Stimulated activated CD8-positive, alpha-beta memory T cell treated with anti-CD3 and anti-CD28 coated beads, Interleukin-15, amount 100 ng/mL, for 1 hour (primary cell): Measurements from ENCODE around the gene TWIST2.

Source experiments
- DNase-seq: peaks from one replicate; pipeline ENCODE4 v3.0.0-alpha.2; 2020; ENCODE audit warnings: low read depth

Gene TWIST2

DNA sequence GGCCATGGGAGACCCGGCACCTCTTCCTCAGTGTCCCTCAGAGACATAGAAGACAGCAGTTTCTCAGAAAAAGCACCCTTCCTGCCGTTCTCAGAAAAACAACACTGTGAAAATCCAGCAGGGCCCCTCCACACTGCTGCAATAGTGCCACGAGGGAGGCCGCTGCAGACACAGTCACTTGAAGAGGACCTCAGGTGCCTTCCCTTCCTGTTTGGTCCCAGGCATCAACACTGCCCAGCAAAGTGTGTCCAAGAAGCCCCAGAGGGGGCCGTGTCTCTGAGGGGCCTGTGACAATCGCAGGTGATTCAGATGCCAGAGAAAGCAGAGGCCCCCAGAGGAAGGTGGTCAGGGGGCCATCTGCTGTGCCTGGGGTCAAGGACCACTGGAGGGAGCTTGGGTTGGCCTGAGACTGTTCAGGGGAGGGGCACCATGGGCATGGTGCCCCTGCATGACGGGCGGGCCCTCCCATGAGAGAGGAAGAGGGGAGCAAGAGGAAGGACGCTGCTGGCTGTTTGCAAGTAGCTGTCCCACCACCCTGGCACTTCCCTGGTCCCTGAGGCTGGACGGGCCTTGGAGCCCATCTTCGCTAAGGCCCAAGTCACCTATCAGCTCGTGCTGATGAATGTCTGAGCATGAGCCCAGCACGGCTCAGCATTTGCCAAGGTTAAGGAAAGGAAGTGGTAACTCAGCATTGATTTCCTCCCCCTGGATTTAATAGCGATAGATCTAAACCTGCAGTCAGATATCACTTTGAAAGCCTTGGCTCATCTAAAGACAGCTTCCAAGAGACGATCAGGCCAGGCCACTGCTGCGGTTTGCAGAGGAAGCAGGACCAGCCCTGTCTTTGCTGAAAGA is 9.1 kb downstream of the TWIST2 start:
- DNase-seq, result no peak

GRCh38 chr2:238857959-238858358 is 10.1 kb downstream of the TWIST2 start:
- no peak for DNase-seq

DNA sequence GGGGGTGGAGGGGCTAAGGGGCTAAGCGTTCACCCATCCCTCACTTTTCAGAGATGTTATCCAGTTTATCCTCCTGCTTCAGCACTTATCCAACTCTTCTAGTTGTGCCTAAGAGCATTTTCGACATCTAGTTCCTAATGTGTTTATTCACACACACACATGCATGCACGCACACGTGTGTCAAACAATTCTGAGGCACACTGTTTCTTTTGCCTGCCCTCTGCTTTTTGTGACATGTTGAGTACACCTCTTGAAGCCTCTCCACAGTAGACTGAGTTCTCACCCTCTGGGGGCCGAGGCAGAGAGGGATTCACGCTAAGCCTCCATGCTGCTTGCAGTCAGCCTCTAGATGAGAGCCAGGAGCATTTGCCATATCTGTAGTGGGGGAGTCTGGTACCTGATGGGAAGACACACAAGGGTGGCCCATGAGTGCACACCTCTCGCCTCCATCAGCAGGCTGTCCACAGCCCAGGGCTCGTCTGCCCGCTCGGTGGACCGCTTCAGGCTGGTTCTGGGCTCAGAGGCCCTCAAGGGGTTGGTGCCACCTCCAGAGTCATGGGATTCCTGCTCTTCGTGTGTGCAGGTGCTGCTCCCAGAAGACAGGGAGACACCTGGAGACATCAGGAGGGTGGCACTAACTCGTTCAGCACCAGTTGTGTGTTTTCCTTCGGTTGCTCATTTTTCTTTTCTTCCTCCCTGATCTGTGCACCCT is 11.9 kb downstream of the TWIST2 start:
- DNase-seq, result no peak

DNA sequence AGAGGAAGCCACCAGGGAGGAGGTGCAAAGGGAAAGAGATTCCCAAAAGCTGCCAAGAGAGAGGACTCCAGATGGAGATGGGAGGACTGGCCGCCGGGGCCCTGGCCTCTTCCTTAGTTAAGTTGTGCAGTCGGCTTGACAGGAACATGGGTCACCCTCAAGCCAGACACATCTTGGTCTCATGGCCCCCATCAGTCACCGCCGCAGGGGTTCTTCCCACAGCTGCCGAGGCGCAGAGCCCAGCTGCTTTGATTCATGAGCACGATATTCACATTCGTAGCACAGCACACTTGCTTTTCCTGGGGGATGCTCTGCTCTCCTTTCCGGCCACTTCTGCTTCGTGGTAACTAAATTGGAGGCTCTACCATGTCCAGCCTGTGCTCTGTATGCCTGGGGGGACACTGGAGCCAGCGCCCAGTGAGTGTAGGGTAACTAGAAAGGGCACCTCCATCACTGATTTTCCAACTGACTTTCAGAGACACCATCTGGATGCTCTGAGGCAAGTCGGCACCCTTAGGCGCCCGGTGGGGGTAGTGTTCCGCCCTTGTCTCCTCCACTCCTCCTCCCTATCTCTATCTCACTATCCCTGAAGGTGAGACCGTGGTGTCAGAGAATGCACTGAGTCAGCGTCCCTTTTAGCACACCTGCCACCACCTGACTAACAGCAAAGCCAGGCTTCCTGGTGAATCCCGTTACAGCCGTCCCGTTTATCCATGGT is 13.3 kb downstream of the TWIST2 start:
- no peak for DNase-seq

GRCh38 chr2:238861766-238862315 is 14.0 kb downstream of the TWIST2 start:
- DNase-seq, result no peak

DNA sequence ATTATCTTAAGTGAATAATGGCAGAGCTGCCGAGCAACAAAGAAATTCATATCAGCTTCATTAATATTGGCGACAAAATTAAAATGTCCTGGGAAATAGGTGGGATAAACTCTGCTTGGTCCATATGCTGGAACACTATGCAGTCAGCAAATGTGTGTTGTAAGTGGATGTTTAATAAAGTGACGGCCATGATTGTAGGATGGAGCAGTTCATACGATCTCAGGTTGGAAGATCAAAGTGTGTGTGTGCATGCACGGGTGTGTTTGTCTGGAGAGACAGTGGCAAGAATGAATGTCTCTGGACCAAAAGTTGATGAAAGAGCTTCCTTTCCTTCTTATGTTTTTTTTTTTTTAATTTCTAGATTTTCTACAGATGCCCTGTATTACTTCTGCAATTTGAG is 14.8 kb downstream of the TWIST2 start:
- DNase-seq, result no peak

DNA sequence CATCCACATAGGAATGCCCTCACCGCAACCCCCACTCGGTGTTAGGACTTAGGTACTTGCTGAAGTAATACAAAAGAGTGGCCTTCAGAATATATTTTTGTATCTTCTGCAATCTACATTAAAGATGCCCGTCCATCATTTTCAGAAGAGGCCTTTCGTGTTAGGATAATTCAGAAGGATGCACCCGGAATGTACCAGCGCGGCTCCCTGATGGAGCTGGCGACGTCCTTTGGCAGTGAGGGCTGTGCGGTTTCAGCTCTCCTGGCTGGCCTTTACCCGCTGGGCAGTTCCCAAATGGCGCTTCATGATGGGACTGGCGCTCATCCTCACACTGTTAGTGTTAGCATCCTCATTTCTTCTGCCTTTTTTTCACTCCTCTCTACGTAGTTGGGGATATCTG is 15.3 kb downstream of the TWIST2 start:
- DNase-seq, result no peak

GRCh38 chr2:238863749-238864206 is 15.9 kb downstream of the TWIST2 start:
- no peak for DNase-seq

- DNase-seq, result no peak
Measured at GRCh38 chr2:238864207-238865014, 16.5 kb downstream of the TWIST2 start.

- no peak for DNase-seq
Measured at GRCh38 chr2:238865015-238865719, 17.3 kb downstream of the TWIST2 start.

GRCh38 chr2:238865744-238866355 is 18.0 kb downstream of the TWIST2 start:
- DNase-seq, result no peak

DNA sequence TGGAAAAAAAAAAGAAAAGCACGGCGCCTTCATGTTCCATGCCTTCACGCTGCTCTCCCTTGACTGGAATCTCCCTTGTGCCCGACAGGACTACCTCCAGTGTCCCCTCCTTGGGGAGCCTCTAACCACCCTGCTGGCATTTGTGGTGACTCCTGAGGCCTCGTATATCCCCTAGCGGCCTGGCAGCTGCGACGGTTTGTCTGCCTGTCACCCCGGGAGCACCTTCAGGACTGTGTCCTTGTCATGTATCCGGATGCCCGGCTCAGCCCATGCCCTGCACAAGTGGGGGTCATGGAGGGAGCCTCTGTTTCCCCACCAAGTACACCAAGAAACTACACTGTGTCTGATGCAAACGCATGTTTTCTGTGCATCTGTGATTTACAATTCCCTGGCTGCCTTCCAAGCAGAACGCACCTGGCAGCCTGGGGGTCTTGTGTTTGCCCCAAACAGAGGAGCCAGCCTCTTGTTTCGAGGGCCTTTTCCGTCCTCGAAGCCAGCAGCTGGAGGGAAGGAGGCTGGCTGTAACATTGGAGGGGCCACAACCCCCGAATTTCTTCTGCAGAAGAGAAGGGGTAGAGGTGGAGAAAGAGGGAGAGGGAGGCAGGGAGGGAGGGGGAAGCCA is 18.9 kb downstream of the TWIST2 start:
- no peak for DNase-seq

- DNase-seq, result no peak
Measured at GRCh38 chr2:238868067-238868524, 20.2 kb downstream of the TWIST2 start.

GRCh38 chr2:238868616-238869292 is 20.9 kb downstream of the TWIST2 start:
- DNase-seq, result no peak

- DNase-seq, result no peak
Measured at GRCh38 chr2:238869293-238870124, 21.6 kb downstream of the TWIST2 start.

GRCh38 chr2:238870261-238870660 is 22.4 kb downstream of the TWIST2 start:
- DNase-seq, result no peak

GRCh38 chr2:238872026-238872425 is 24.1 kb downstream of the TWIST2 start:
- DNase-seq, result no peak

- DNase-seq, result no peak
Measured at GRCh38 chr2:238872628-238873380, 24.9 kb downstream of the TWIST2 start.
